GM12878 (cell line): Measurements from ENCODE around the gene OSBPL2. TPM values are rescaled to one million over a fixed set of nuclear protein-coding genes. Genes with fewer than 3 reads are reported as not detected.
A peak's percentile ranks its signal among the peaks of the same experiment; 100 is the strongest.

Experiments used
- ATAC-seq: fragments of 200-7000 bp; cut with Tn5 transposase; 3 replicates; pipeline ENCODE4 v1.9.1; 2020; ENCODE audit warnings: mild to moderate bottlenecking, moderate library complexity
- BruUV-seq: library from RNA; stranded (reverse); fragments of 400-500 nt; replicated peaks from 2 replicates; lab custom pipeline; 2021; lab: Mats Ljungman, UMichigan
- CTCF ChIA-PET: fragments of 300-600 bp; sonication (Branson Sonifier 250); formaldehyde crosslinking; extraction: SDS; loops from one replicate; lab custom pipeline; 2021; ENCODE audit warnings: inconsistent platforms; lab: Yijun Ruan, JAX
- POLR2A ChIA-PET: fragments of 350-600 bp; formaldehyde crosslinking; extraction: SDS; loops from one replicate; lab custom pipeline; 2021; ENCODE audit warnings: inconsistent platforms; lab: Charles Lee
- RAD21 ChIA-PET: fragments of 300-600 bp; sonication (Branson Sonifier 250); formaldehyde crosslinking; loops from one replicate; lab custom pipeline; 2023; ENCODE audit warnings: antibody characterized with exemption; ENCODE audit not compliant: unreplicated experiment; lab: Charles Lee
- SMC1A ChIA-PET: fragments of 300-600 bp; sonication (Branson Sonifier 250); formaldehyde crosslinking; loops from one replicate; lab custom pipeline; 2023; ENCODE audit not compliant: unreplicated experiment, uncharacterized antibody; lab: Charles Lee
- DNase-seq: peaks from one replicate; pipeline ENCODE4 v3.0.0-alpha.2; 2011; ENCODE audit warnings: low read depth, low spot score
- FAIRE-seq: peaks from 3 replicates; lab custom pipeline; 2011; peaks lifted over from hg19 to GRCh38; lab: Jason Lieb, UNC
- H2AFZ ChIP-seq: 2 replicates; pipeline ENCODE4 v1.6.0; 2011; ENCODE audit warnings: low read depth, low read length, control low read depth; ENCODE audit not compliant: control insufficient read depth
- H3K27ac ChIP-seq: 2 replicates; pipeline ENCODE4 v1.5.1; 2011; ENCODE audit warnings: control low read depth; ENCODE audit not compliant: control insufficient read depth, insufficient read depth
- H3K27me3 ChIP-seq, 2 experiments: replicated peaks in 1 of 2; 2 replicates each; pipeline versions ENCODE4 v1.6.0 to v1.6.1; 2011; ENCODE audit warnings: low read length in 1 of 2; ENCODE audit not compliant: control insufficient read depth in 2 of 2, insufficient read depth in 2 of 2
- H3K36me3 ChIP-seq, 2 experiments: 2 replicates each; pipeline ENCODE4 v1.5.1; 2011; ENCODE audit warnings: low read length in 1 of 2; ENCODE audit not compliant: control insufficient read depth in 2 of 2, insufficient read depth in 2 of 2
- H3K4me1 ChIP-seq: 2 replicates; pipeline ENCODE4 v1.6.1; 2011; ENCODE audit warnings: mild to moderate bottlenecking, low read length, moderate library complexity, mixed read lengths; ENCODE audit not compliant: control insufficient read depth, insufficient read depth
- H3K4me2 ChIP-seq: 2 replicates; pipeline ENCODE4 v1.6.0; 2011; ENCODE audit warnings: control low read depth; ENCODE audit not compliant: control insufficient read depth, insufficient read depth
- H3K4me3 ChIP-seq: fragments of 200-600 bp; sonication (generic); 2 replicates; pipeline ENCODE4 v1.5.1; 2016
- H3K79me2 ChIP-seq: 2 replicates; pipeline ENCODE4 v1.6.0; 2011; ENCODE audit warnings: low read length; ENCODE audit not compliant: control insufficient read depth, insufficient read depth
- H3K9ac ChIP-seq: 2 replicates; pipeline ENCODE4 v1.8.0; 2011; ENCODE audit warnings: low read length, control low read depth, mixed read lengths; ENCODE audit not compliant: control insufficient read depth, insufficient read depth
- H3K9me3 ChIP-seq: replicated peaks from 3 replicates; pipeline ENCODE4 v1.5.1; 2011; ENCODE audit warnings: mild to moderate bottlenecking, low read length; ENCODE audit not compliant: control insufficient read depth, insufficient read depth
- H4K20me1 ChIP-seq: 2 replicates; pipeline ENCODE4 v1.6.0; 2011; ENCODE audit not compliant: control insufficient read depth, insufficient read depth
- POLR2A ChIP-seq: IDR thresholded peaks from 2 replicates; pipeline ENCODE4 v1.6.1; 2011; ENCODE audit warnings: low read depth, mild to moderate bottlenecking, low read length
- ZNF592 ChIP-seq: fragments of 450-650 bp; IDR thresholded peaks from 2 replicates; pipeline ENCODE4 v1.6.1; 2017; ENCODE audit warnings: mild to moderate bottlenecking, moderate library complexity
- ZSCAN29 ChIP-seq: fragments of 450-650 bp; IDR thresholded peaks from 2 replicates; pipeline ENCODE4 v1.6.1; 2017; ENCODE audit warnings: mild to moderate bottlenecking, moderate library complexity
- WGBS: methylation state at CpG from one replicate; pipeline ENCODE4 v1.1.6; 2016; ENCODE audit warnings: low lambda C conversion rate; ENCODE audit not compliant: insufficient replicate concordance, insufficient coverage; ENCODE audit errors: missing lambda C conversion rate; 5-methylcytosine and 5-hydroxymethylcytosine counted together
- in situ Hi-C: fragments of 300-500 bp; cut with MboI; formaldehyde crosslinking; loops from 9 replicates; pipeline ENCODE4 v1.14.3; 2018; ENCODE audit warnings: mixed read lengths
- intact Hi-C: fragments of 100-400 bp; cut with micrococcal nuclease; formaldehyde crosslinking; loops from one replicate; pipeline ENCODE4 v1.14.2; 2022; ENCODE audit not compliant: unreplicated experiment
- polyA plus RNA-seq, 11 experiments: library from polyadenylated mRNA; depleted of rRNA in 4 of 11; unstranded in 6 of 11; stranded (reverse) in 5 of 11; fragments of >200 nt; fragmentation: Nextera tagmentation in 4 of 11; fragmentation: Illumina TruSeq in 1 of 11; extraction: Ambion mirVana in 4 of 11; extraction: Trizol in 1 of 11; gene quantifications; 1 replicate in 1 of 11; 2 replicates in 10 of 11; pipeline versions ENCODE4 v1.2.1 to v1.2.3, GENCODE V29; 2011 to 2016; ENCODE audit warnings: inconsistent platforms in 2 of 11, missing spikeins in 2 of 11, low read depth in 1 of 11
- total RNA-seq, 4 experiments: library from RNA; depleted of rRNA in 3 of 4; stranded (reverse); fragments of >200 nt in 3 of 4; fragmentation: Illumina TruSeq in 1 of 4; extraction: Trizol in 1 of 4; gene quantifications; 2 replicates each; pipeline versions ENCODE4 v1.2.1 to v1.2.3, GENCODE V29; 2013 to 2021

Gene OSBPL2
- total and polyA plus RNA-seq, 10 of the 15 experiments (the other 5 are each of a cell fraction or from before 2014, with no cell fraction given), result 2.8 to 22.3 (median 14.7) TPM

GRCh38 chr20:62309198-62309944 lies 71.0 kb downstream of the OSBPL2 start:
- peaks cover 10% of the 10 kb centered on the region for H4K20me1 ChIP-seq
- POLR2A ChIA-PET, result no interaction called here
- no peaks in the 10 kb centered on the region for H3K27me3 ChIP-seq
- no peaks in the 10 kb centered on the region for H3K9me3 ChIP-seq
- peaks cover 15 to 26% of the 10 kb centered on the region in 2 experiments; a peak in 3 of 4 replicates for H3K36me3 ChIP-seq
- H3K27ac ChIP-seq, result no peak overlapping the region
- no TSS peak for BruUV-seq
- H3K4me1 ChIP-seq, result peaks cover 7% of the 10 kb centered on the region
- H3K79me2 ChIP-seq, result peaks cover 20% of the 10 kb centered on the region
- TF ChIP-seq POLR2A, result peak; percentile 54; the same call in 1 of the 2 replicates
- no peak for TF ChIP-seq ZSCAN29
- no peak for TF ChIP-seq ZNF592
- no peak for ATAC-seq
- 91% methylated on average over 22 of the region's 26 CpGs for WGBS
- FAIRE-seq, result no peak
- no peak overlapping the region for H2AFZ ChIP-seq
- CTCF ChIA-PET, result no interaction called here
- no peak overlapping the region for H3K4me2 ChIP-seq
- SMC1A ChIA-PET, result no interaction called here
- no peak overlapping the region for H3K4me3 ChIP-seq
- no peak overlapping the region for H3K9ac ChIP-seq
- RAD21 ChIA-PET, result no interaction called here
- in situ Hi-C loops, result loop anchor here (5.0 to 10.0 kb wide), 2 partner anchors 73 to 305 kb away; no protein-coding TSS in a partner anchor
- DNase-seq, result peak; percentile 3
- intact Hi-C loops, result no loop called here
